Caki2 (cell line): Measurements from ENCODE around the gene COMP. TPM values are rescaled to one million over a fixed set of nuclear protein-coding genes. Genes with fewer than 3 reads are reported as not detected.

Experiments used
- DNase-seq: peaks from one replicate; pipeline ENCODE4 v3.0.0-alpha.2; 2015; ENCODE audit warnings: low read depth
- in situ Hi-C: cut with HindIII; loops from 2 replicates; pipeline ENCODE4 v1.10.0; 2016; ENCODE audit warnings: low sequenced_read_pairs, low pct_unique_long_range_greater_than_20kb, mixed read lengths
- total RNA-seq: library from RNA; depleted of rRNA; stranded (reverse); fragments of >200 nt; shearing (Covaris generic); gene quantifications from 2 replicates; pipeline ENCODE4 v1.2.3, GENCODE V29; 2014; ENCODE audit warnings: low replicate concordance

The COMP gene
- total RNA-seq, 1 experiment from 2014 or later = not detected

DNA sequence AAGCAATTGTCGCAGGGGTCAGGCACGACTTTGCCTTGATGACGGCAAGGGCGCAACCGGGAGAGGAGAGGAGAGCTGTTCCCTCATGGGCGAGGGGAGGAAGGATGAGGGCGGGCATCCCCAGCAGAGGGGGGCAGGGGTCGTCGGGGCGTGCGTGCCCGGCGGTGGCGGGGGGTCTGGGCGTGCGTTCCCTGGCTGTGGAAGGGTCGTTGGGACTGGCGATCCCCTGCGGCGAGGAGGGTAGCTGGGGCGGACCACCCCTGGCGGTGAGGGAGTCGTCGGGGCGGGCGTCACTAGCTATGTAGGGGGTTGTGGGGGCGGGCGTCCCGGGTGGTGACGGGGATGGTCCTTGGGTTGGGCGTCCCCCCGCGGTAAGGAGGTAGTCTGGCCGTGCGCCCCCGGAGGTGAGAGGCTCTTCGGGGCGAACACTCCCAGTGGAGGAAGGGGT lies 1.7 kb downstream of the COMP start:
- DNase-seq = no peak
- in situ Hi-C loops = no loop called here

- in situ Hi-C loops = no loop called here
- no peak for DNase-seq
These were observed 2.3 kb downstream of the COMP start for GRCh38 chr19:18788529-18789421.

GRCh38 chr19:18785179-18786124 lies 5.7 kb downstream of the COMP start:
- peak; percentile 56 for DNase-seq
- in situ Hi-C loops = no loop called here

GRCh38 chr19:18784786-18785120 lies 6.4 kb downstream of the COMP start:
- in situ Hi-C loops = no loop called here
- peak; percentile 25 for DNase-seq

GRCh38 chr19:18783958-18784785 lies 6.9 kb downstream of the COMP start:
- no peak for DNase-seq
- in situ Hi-C loops = no loop called here

DNA sequence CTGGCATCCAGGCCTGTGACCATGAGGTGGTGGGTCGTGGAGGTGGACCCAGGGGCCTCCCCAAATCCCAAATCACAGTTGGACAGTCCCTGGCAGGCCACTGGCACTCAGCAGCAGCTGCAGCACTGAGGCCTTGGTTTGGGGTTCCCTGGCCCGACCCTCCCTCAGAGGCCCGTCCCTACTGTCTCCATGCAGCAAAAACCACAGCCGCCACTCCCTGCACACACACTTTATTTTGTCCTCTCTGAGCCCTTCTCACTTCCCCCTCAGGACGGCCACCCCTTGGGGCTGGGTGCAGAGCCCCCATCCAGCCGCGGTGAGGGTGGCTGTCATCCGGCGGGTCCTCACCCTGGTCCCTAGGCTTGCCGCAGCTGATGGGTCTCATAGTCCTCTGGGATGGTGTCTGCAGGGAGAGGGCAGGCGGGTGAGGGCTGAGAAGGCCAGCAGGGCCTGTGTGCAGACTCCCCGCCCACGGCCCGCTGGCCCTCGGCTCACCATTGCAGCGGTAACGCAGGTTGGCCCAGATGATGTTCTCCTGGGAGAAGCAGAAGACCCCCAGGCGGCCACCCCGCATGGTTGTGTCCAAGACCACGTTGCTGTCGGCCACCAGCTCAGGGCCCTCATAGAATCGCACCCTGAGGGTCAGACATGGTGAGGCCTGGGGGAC lies 8.4 kb downstream of the COMP start:
- no peak for DNase-seq
- in situ Hi-C loops = no loop called here

DNA sequence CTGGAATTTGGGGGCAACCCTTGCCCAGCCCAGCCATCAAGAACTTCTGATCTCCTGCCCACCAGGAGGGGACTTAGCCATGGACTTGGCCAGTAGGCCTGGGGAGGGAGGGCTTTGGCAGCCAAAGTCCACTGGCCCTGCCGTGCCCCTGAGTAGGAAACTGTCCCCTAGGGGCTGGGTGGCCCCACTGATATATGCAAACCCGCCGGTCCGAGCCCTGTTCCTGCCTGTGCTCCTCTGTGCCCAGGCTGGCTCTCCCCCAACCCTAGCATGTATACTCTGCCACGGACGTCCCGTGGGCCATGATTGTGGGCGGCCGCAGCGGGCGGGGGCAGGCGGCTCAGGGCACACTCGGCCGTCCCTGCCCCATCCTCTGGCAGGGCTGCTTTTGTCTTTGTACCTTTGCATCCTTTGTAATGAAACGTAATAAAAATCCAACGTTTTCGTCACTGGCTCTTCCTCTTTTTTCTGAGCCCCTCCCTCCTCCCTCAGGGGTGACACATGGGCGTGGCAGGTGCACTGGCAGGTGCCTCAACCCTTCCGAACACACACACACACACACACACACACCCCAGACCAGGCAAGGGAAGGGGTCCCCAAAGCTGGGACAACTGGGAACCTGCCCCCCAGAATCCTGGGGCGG lies 9.1 kb downstream of the COMP start:
- DNase-seq = no peak
- in situ Hi-C loops = no loop called here

DNA sequence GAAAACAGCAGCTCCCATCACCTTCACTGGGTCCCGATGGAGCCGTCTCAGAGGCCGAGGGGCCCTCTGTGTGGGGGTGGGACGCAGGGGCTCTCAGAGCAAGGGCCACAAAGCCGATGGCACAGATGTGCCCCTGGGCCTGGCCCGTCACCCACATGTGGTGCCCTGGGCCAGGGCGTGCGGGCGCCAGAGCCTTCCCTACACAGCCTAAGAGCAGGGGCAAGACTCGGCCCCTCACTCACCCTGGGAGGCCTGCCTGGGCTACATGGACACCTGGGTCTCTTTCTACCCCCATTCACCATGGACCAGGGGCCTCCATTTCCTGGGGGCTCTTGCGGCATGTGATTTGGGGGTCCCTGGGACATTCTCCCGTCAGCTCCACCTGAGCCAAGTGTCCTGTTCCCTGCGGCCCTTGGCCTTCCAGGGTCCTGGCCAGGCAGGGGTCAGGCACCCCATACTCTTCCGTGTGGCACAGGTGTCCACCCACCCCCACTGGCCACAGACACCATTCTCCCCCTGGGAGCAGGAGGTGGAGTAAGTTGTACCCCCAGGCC lies 10.0 kb downstream of the COMP start:
- in situ Hi-C loops = no loop called here

DNA sequence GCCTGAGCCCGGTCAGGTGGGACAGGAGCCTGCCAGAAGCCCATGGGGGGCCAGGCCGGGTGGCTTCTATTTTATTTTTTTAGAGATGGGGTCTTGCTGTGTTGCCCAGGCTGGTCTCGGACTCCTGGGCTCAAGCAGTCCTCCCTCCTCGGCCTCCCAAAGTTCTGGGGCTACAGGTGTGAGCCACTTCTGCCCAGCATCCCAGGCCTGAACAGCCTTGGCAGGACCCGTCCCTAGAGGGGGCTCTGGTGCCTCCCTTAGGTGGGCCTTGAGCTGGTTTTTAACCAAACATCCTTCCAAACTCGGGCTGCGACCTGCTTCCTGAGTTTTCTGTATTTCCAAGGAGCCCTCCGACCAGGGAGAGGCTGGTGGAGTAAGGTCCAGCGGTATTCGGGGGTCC lies 10.5 kb downstream of the COMP start:
- DNase-seq = no peak
- in situ Hi-C loops = no loop called here

More for the DNA sequence above, 10.0 kb downstream of the COMP start:
- DNase-seq = no peak

DNA sequence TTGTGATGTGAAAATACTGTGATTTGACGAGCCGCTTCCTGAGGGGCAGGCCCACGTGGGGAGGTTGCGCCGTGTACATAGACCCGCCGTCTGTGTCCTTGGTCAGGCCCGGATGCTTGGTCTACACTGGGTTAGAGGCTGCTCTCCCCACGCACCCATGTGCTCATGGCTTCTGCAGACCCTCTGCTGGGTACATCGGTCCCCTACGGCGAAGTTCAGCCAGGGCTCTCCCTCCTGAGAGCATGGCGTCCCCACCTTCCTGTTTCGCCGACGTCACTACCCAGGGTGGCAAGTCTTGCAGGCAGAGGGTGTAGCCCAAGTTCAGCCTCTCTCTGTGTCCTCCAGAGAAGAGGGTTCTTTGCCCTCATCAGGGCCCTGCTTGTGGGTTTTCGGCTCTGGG lies 11.0 kb downstream of the COMP start:
- no peak for DNase-seq
- in situ Hi-C loops = no loop called here

GRCh38 chr19:18778826-18779495 lies 12.1 kb downstream of the COMP start:
- DNase-seq = no peak
- in situ Hi-C loops = no loop called here

DNA sequence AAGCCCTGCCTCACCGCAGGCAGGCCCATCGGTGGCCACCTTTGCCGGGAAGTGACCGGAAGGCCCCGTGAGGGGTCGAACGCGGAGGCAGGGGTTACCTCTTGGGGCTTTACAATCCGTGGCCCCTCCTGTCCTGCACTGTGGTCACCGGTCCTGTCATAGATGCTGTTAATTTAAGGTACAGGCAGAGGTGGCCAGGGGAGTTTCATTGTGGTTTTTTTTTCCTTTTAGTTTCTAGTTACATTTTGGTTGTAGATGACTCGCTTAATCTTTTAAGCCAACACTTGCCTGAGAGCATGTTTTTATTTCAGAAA lies 13.1 kb downstream of the COMP start:
- in situ Hi-C loops = no loop called here
- DNase-seq = no peak

GRCh38 chr19:18777301-18778075 lies 13.6 kb downstream of the COMP start:
- DNase-seq = no peak
- in situ Hi-C loops = no loop called here

DNA sequence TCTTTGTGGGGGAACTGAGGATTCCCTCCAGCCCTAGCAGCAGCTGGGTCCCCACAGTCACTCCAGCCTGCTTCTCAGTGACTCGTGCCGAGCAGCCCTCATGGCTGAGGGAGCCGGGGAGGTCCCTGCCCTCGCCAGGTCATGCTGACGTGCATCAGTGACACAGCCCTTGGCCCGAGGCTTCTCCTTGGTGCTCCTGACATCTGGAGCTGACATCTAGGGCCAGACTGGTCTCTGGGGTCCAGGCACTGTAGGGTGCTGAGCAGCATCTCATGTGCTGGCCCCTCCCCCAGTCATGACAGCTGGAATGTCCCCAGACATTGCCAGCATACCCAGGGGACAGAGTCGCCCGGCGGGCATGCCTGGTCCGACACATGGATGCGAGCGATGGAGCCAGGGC lies 14.4 kb downstream of the COMP start:
- peak; percentile 44 for DNase-seq
- in situ Hi-C loops = no loop called here

- no peak for DNase-seq
- in situ Hi-C loops = no loop called here
These were observed 14.9 kb downstream of the COMP start for GRCh38 chr19:18776288-18776594.

GRCh38 chr19:18775586-18776287 lies 15.4 kb downstream of the COMP start:
- DNase-seq = no peak
- in situ Hi-C loops = no loop called here
